Measurements from ENCODE around the gene TOMM40L. TPM values are rescaled to one million over a fixed set of nuclear protein-coding genes. Genes with fewer than 3 reads are reported as not detected.

The TOMM40L gene
- total RNA-seq, 1 experiment from 2014 or later, result 8.4 TPM

- H3K9me3 ChIP-seq (replicated peaks), result no peaks in the 10 kb centered on the region
- peaks cover 18% of the 10 kb centered on the region for H3K36me3 ChIP-seq
- peak overlapping the region; percentile 64; the same call in 1 of the 2 replicates for H3K4me3 ChIP-seq
- H3K27me3 ChIP-seq (replicated peaks), result no peaks in the 10 kb centered on the region
- peak in 1 of 2 experiments; percentile 15 for DNase-seq (ENCODE audit: low read depth in 1 of 2, low spot score in 2 of 2)
- H3K27ac ChIP-seq, result peak overlapping the region; percentile 77
- peaks cover 25% of the 10 kb centered on the region for H3K4me1 ChIP-seq (replicated peaks)
These were observed 24.6 kb upstream of the TOMM40L start for GRCh38 chr1:161200992-161201835.

- H3K4me1 ChIP-seq (replicated peaks), result peaks cover 25% of the 10 kb centered on the region
- H3K27me3 ChIP-seq (replicated peaks), result no peaks in the 10 kb centered on the region
- peak within 1 kb of the TSS; percentile 64 for H3K4me3 ChIP-seq
- peak within 1 kb of the TSS; percentile 77 for H3K27ac ChIP-seq
- no peaks in the 10 kb centered on the region for H3K9me3 ChIP-seq (replicated peaks)
- peaks cover 27% of the 10 kb centered on the region for H3K36me3 ChIP-seq
- DNase-seq (ENCODE audit: low read depth in 1 of 2, low spot score in 2 of 2), result peak; percentile 95 to 99
These were observed 23.8 kb upstream of the TOMM40L start, which contains the start of gene NDUFS2 for GRCh38 chr1:161201836-161202712. NDUFS2 (plus strand) TSS chr1:161202367; CDS start chr1:161202386, 19 bp downstream.

GRCh38 chr1:161206411-161207140 is 19.3 kb upstream of the TOMM40L start:
- Histone ChIP-seq H3K36me3 (peaks cover 64% of the 10 kb centered on the region), H3K4me1 (replicated peaks) (peaks cover 10% of the 10 kb centered on the region), H3K27ac (no peak overlapping the region), H3K27me3 (replicated peaks) (no peaks in the 10 kb centered on the region), H3K9me3 (replicated peaks) (no peaks in the 10 kb centered on the region), H3K4me3 (no peak overlapping the region)
- no peak for DNase-seq (ENCODE audit: low read depth in 1 of 2, low spot score in 2 of 2)

GRCh38 chr1:161207173-161207572 is 18.7 kb upstream of the TOMM40L start:
- DNase-seq (ENCODE audit: low read depth in 1 of 2, low spot score in 2 of 2), result no peak
- peaks cover 5% of the 10 kb centered on the region for H3K4me1 ChIP-seq (replicated peaks)
- H3K36me3 ChIP-seq, result peaks cover 70% of the 10 kb centered on the region
- H3K27me3 ChIP-seq (replicated peaks), result no peaks in the 10 kb centered on the region
- H3K4me3 ChIP-seq, result no peak overlapping the region
- H3K27ac ChIP-seq, result no peak overlapping the region
- no peaks in the 10 kb centered on the region for H3K9me3 ChIP-seq (replicated peaks)

GRCh38 chr1:161209790-161210409 is 16.0 kb upstream of the TOMM40L start:
- Histone ChIP-seq H3K36me3 (peaks cover 82% of the 10 kb centered on the region), H3K4me1 (replicated peaks) (no peaks in the 10 kb centered on the region), H3K4me3 (no peak overlapping the region), H3K27me3 (replicated peaks) (no peaks in the 10 kb centered on the region), H3K9me3 (replicated peaks) (no peaks in the 10 kb centered on the region), H3K27ac (no peak overlapping the region)
- DNase-seq (ENCODE audit: low read depth in 1 of 2, low spot score in 2 of 2), result peak; percentile 55 to 82

GRCh38 chr1:161214369-161214768 is 11.5 kb upstream of the TOMM40L start:
- H3K27me3 ChIP-seq (replicated peaks), result no peaks in the 10 kb centered on the region
- no peak overlapping the region for H3K4me3 ChIP-seq
- H3K4me1 ChIP-seq (replicated peaks), result no peaks in the 10 kb centered on the region
- H3K36me3 ChIP-seq, result peaks cover 53% of the 10 kb centered on the region
- no peak for DNase-seq (ENCODE audit: low read depth in 1 of 2, low spot score in 2 of 2)
- H3K27ac ChIP-seq, result no peak overlapping the region
- no peaks in the 10 kb centered on the region for H3K9me3 ChIP-seq (replicated peaks)

- H3K27ac ChIP-seq, result no peak within 1 kb of the TSS
- peaks cover 46% of the 10 kb centered on the region for H3K36me3 ChIP-seq
- no peak within 1 kb of the TSS for H3K4me3 ChIP-seq
- H3K9me3 ChIP-seq (replicated peaks), result no peaks in the 10 kb centered on the region
- H3K4me1 ChIP-seq (replicated peaks), result no peaks in the 10 kb centered on the region
- no peak for DNase-seq (ENCODE audit: low read depth in 1 of 2, low spot score in 2 of 2)
- no peaks in the 10 kb centered on the region for H3K27me3 ChIP-seq (replicated peaks)
These were observed 10.8 kb upstream of the TOMM40L start, which contains the start of gene FCER1G for GRCh38 chr1:161215076-161215475. FCER1G (plus strand) TSS chr1:161215295; CDS start chr1:161215322, 27 bp downstream.

- Histone ChIP-seq H3K4me3 (no peak overlapping the region), H3K9me3 (replicated peaks) (no peaks in the 10 kb centered on the region), H3K4me1 (replicated peaks) (no peaks in the 10 kb centered on the region), H3K27ac (no peak overlapping the region), H3K36me3 (peaks cover 25% of the 10 kb centered on the region), H3K27me3 (replicated peaks) (no peaks in the 10 kb centered on the region)
- DNase-seq (ENCODE audit: low read depth in 1 of 2, low spot score in 2 of 2), result no peak
These were observed 8.7 kb upstream of the TOMM40L start for GRCh38 chr1:161216945-161217712.

GRCh38 chr1:161217831-161218230 is 8.0 kb upstream of the TOMM40L start:
- no peak overlapping the region for H3K27ac ChIP-seq
- no peaks in the 10 kb centered on the region for H3K27me3 ChIP-seq (replicated peaks)
- H3K9me3 ChIP-seq (replicated peaks), result no peaks in the 10 kb centered on the region
- H3K4me1 ChIP-seq (replicated peaks), result no peaks in the 10 kb centered on the region
- no peak for DNase-seq (ENCODE audit: low read depth in 1 of 2, low spot score in 2 of 2)
- no peak overlapping the region for H3K4me3 ChIP-seq
- H3K36me3 ChIP-seq, result peaks cover 18% of the 10 kb centered on the region

GRCh38 chr1:161218301-161219077 is 7.4 kb upstream of the TOMM40L start:
- Histone ChIP-seq H3K27ac (no peak overlapping the region), H3K36me3 (peaks cover 12% of the 10 kb centered on the region), H3K4me1 (replicated peaks) (no peaks in the 10 kb centered on the region), H3K9me3 (replicated peaks) (no peaks in the 10 kb centered on the region), H3K27me3 (replicated peaks) (no peaks in the 10 kb centered on the region), H3K4me3 (no peak overlapping the region)
- DNase-seq (ENCODE audit: low read depth in 1 of 2, low spot score in 2 of 2), result no peak

GRCh38 chr1:161219078-161219892 is 6.6 kb upstream of the TOMM40L start:
- no peaks in the 10 kb centered on the region for H3K4me1 ChIP-seq (replicated peaks)
- H3K36me3 ChIP-seq, result peaks cover 4% of the 10 kb centered on the region
- no peaks in the 10 kb centered on the region for H3K9me3 ChIP-seq (replicated peaks)
- no peak for DNase-seq (ENCODE audit: low read depth in 1 of 2, low spot score in 2 of 2)
- no peaks in the 10 kb centered on the region for H3K27me3 ChIP-seq (replicated peaks)
- no peak overlapping the region for H3K4me3 ChIP-seq
- H3K27ac ChIP-seq, result no peak overlapping the region

Measured in SJSA1 (cell line).